H9 (cell line): ENCODE measurements around the gene SEMA3A. TPM values are rescaled to one million over a fixed set of nuclear protein-coding genes. Genes with fewer than 3 reads are reported as not detected.

Source experiments
- DNase-seq: peaks from one replicate; pipeline ENCODE4 v3.0.0-alpha.2; 2017
- H2AFZ ChIP-seq: one replicate; pipeline ENCODE4 v1.6.1; 2013; ENCODE audit warnings: mild to moderate bottlenecking, low read length, control low read depth, moderate library complexity
- H2AK5ac ChIP-seq: 2 replicates; pipeline ENCODE4 v1.6.1; 2013; ENCODE audit warnings: low read length, control low read depth, mixed read lengths; ENCODE audit not compliant: insufficient read length
- H2BK120ac ChIP-seq: one replicate; pipeline ENCODE4 v1.6.1; 2013; ENCODE audit warnings: low read depth, mild to moderate bottlenecking, low read length, control low read depth, inconsistent platforms; ENCODE audit not compliant: poor library complexity, severe bottlenecking
- H2BK12ac ChIP-seq: 2 replicates; pipeline ENCODE4 v1.6.1; 2013; ENCODE audit warnings: low read length, control low read depth, mixed read lengths, low read depth; ENCODE audit not compliant: insufficient read length
- H2BK15ac ChIP-seq: 2 replicates; pipeline ENCODE4 v1.6.1; 2013; ENCODE audit warnings: low read depth, low read length, control low read depth
- H2BK20ac ChIP-seq: one replicate; pipeline ENCODE4 v1.6.1; 2013; ENCODE audit warnings: low read depth, mild to moderate bottlenecking, low read length, control low read depth, inconsistent platforms; ENCODE audit not compliant: poor library complexity, severe bottlenecking
- H2BK5ac ChIP-seq: 2 replicates; pipeline ENCODE4 v1.6.1; 2013; ENCODE audit warnings: low read length, control low read depth, mixed read lengths; ENCODE audit not compliant: insufficient read length
- H3K14ac ChIP-seq: 2 replicates; pipeline ENCODE4 v1.6.1; 2013; ENCODE audit warnings: low read length, control low read depth; ENCODE audit not compliant: insufficient read depth
- H3K18ac ChIP-seq: 2 replicates; pipeline ENCODE4 v1.6.1; 2013; ENCODE audit warnings: low read depth, mild to moderate bottlenecking, mixed read lengths, low read length, control low read depth; ENCODE audit not compliant: insufficient read length
- H3K23ac ChIP-seq: 2 replicates; pipeline ENCODE4 v1.6.1; 2013; ENCODE audit warnings: low read length, control low read depth, mixed read lengths, low read depth; ENCODE audit not compliant: insufficient read length
- H3K23me2 ChIP-seq: 2 replicates; pipeline ENCODE4 v1.6.1; 2013; ENCODE audit warnings: low read depth, mild to moderate bottlenecking, mixed read lengths, low read length, control low read depth; ENCODE audit not compliant: insufficient read length, poor library complexity, severe bottlenecking
- H3K27ac ChIP-seq: 2 replicates; pipeline ENCODE4 v1.5.1; 2013; ENCODE audit warnings: low read length, control low read depth, mixed read lengths, low read depth; ENCODE audit not compliant: insufficient read length
- H3K27me3 ChIP-seq: 2 replicates; pipeline ENCODE4 v1.6.1; 2013; ENCODE audit warnings: low read length, control low read depth, inconsistent platforms; ENCODE audit not compliant: insufficient read depth
- H3K4ac ChIP-seq: 2 replicates; pipeline ENCODE4 v1.6.1; 2013; ENCODE audit warnings: low read depth, mild to moderate bottlenecking, control low read depth, inconsistent platforms, low read length, moderate library complexity
- H3K4me1 ChIP-seq: 2 replicates; pipeline ENCODE4 v1.6.1; 2013; ENCODE audit warnings: low read length, control low read depth, inconsistent platforms; ENCODE audit not compliant: insufficient read depth
- H3K4me2 ChIP-seq: 2 replicates; pipeline ENCODE4 v1.6.1; 2013; ENCODE audit warnings: low read length, control low read depth, mixed read lengths; ENCODE audit not compliant: insufficient read length, insufficient read depth
- H3K56ac ChIP-seq: 2 replicates; pipeline ENCODE4 v1.6.1; 2013; ENCODE audit warnings: low read depth, mild to moderate bottlenecking, mixed read lengths, low read length, control low read depth; ENCODE audit not compliant: insufficient read length
- H3K79me1 ChIP-seq: 2 replicates; pipeline ENCODE4 v1.6.1; 2013; ENCODE audit warnings: low read depth, mild to moderate bottlenecking, moderate library complexity, low read length, control low read depth, inconsistent platforms; ENCODE audit not compliant: insufficient read depth, poor library complexity, severe bottlenecking
- H3K79me2 ChIP-seq: 2 replicates; pipeline ENCODE4 v1.6.1; 2013; ENCODE audit warnings: low read length, control low read depth, inconsistent platforms; ENCODE audit not compliant: insufficient read depth
- H3K9ac ChIP-seq: 2 replicates; pipeline ENCODE4 v1.6.1; 2013; ENCODE audit warnings: low read length, control low read depth, mixed read lengths; ENCODE audit not compliant: insufficient read length; ENCODE audit errors: extremely low read depth
- H3K9me3 ChIP-seq: one replicate; pipeline ENCODE4 v1.6.1; 2013; ENCODE audit warnings: low read depth, low read length, inconsistent platforms; ENCODE audit not compliant: control insufficient read depth
- H3T11ph ChIP-seq: one replicate; pipeline ENCODE4 v1.6.1; 2013; ENCODE audit warnings: mild to moderate bottlenecking, low read length, control low read depth, inconsistent platforms
- H4K20me1 ChIP-seq: one replicate; pipeline ENCODE4 v1.6.1; 2013; ENCODE audit not compliant: control insufficient read depth, insufficient read length, insufficient read depth
- H4K5ac ChIP-seq: 2 replicates; pipeline ENCODE4 v1.6.1; 2013; ENCODE audit warnings: low read depth, mild to moderate bottlenecking, mixed read lengths, low read length, control low read depth; ENCODE audit not compliant: insufficient read length
- H4K8ac ChIP-seq: replicated peaks from 2 replicates; pipeline ENCODE4 v1.6.1; 2013; ENCODE audit warnings: low read length, control low read depth, mixed read lengths, low read depth; ENCODE audit not compliant: insufficient read length
- H4K91ac ChIP-seq: 2 replicates; pipeline ENCODE4 v1.6.1; 2013; ENCODE audit warnings: low read depth, mild to moderate bottlenecking, moderate library complexity, mixed read lengths, low read length, control low read depth; ENCODE audit not compliant: insufficient read length
- H3K27ac Mint-ChIP-seq, 3 experiments: 2 replicates in 2 of 3; 3 replicates in 1 of 3; pipeline ENCODE4 v1.8.0; 2020 to 2021; ENCODE audit warnings: mixed read lengths in 3 of 3, mild to moderate bottlenecking in 1 of 3, moderate library complexity in 1 of 3
- H3K27me3 Mint-ChIP-seq: 2 replicates; pipeline ENCODE4 v1.8.0; 2021; ENCODE audit warnings: low read depth, mild to moderate bottlenecking, moderate library complexity, mixed read lengths
- H3K36me3 Mint-ChIP-seq, 3 experiments: 2 replicates in 2 of 3; 3 replicates in 1 of 3; pipeline ENCODE4 v1.8.0; 2020 to 2021; ENCODE audit warnings: low read depth in 3 of 3, mixed read lengths in 3 of 3; ENCODE audit not compliant: insufficient read depth in 1 of 3
- H3K4me1 Mint-ChIP-seq, 2 experiments: 2 replicates each; pipeline ENCODE4 v1.8.0; 2020; ENCODE audit warnings: mixed read lengths in 2 of 2
- H3K4me3 Mint-ChIP-seq, 2 experiments: 2 replicates in 1 of 2; 3 replicates in 1 of 2; pipeline ENCODE4 v1.8.0; 2020 to 2021; ENCODE audit warnings: mild to moderate bottlenecking in 2 of 2, mixed read lengths in 2 of 2, moderate library complexity in 1 of 2
- H3K9me3 Mint-ChIP-seq, 2 experiments: 2 replicates in 1 of 2; 3 replicates in 1 of 2; pipeline ENCODE4 v1.8.0; 2020; ENCODE audit warnings: mild to moderate bottlenecking in 2 of 2, mixed read lengths in 2 of 2, moderate library complexity in 1 of 2
- CTCF ChIP-seq: fragments of 200-600 bp; sonication (generic); conservative IDR thresholded peaks from 3 replicates; pipeline ENCODE4 v1.8.0; 2021; ENCODE audit warnings: antibody characterized with exemption, mild to moderate bottlenecking
- total RNA-seq: library from RNA; stranded (reverse); gene quantifications from 2 replicates; pipeline ENCODE4 v1.2.1, GENCODE V29; 2021

SEMA3A gene
- total RNA-seq, 1 experiment from 2014 or later, result 60.0 TPM

GRCh38 chr7:84159435-84159834 is 35.2 kb downstream of the SEMA3A start:
- Histone ChIP-seq H3K9ac (no peak overlapping the region), H4K20me1 (no peaks in the 10 kb centered on the region), H3K27me3 (no peaks in the 10 kb centered on the region), H3K23ac (no peak overlapping the region), H3K79me2 (peaks cover 8% of the 10 kb centered on the region; the same call in 1 of the 2 replicates), H3K27ac (no peak overlapping the region), H3K4ac (no peak overlapping the region), H4K8ac (no peak overlapping the region), H2BK15ac (no peak overlapping the region), H3K18ac (no peak overlapping the region), H3T11ph (no peak overlapping the region), H3K79me1 (no peaks in the 10 kb centered on the region), H3K14ac (no peak overlapping the region), H2BK120ac (no peak overlapping the region), H3K4me1 (peaks cover 3% of the 10 kb centered on the region; the same call in 1 of the 2 replicates), H4K5ac (no peak overlapping the region), H3K23me2 (no peaks in the 10 kb centered on the region), H3K4me2 (no peak overlapping the region), H2BK12ac (no peak overlapping the region), H2BK20ac (no peak overlapping the region), H4K91ac (no peak overlapping the region), H2AFZ (no peak overlapping the region), H2BK5ac (no peak overlapping the region), H2AK5ac (no peak overlapping the region), H3K9me3 (no peaks in the 10 kb centered on the region), H3K56ac (no peak overlapping the region)
- Mint-ChIP-seq H3K27me3 (no peaks in the 10 kb centered on the region), H3K4me3 (no peak overlapping the region), H3K4me1 (peaks cover 27 to 33% of the 10 kb centered on the region in 2 experiments), H3K36me3 (no peaks in the 10 kb centered on the region; a peak in 1 of 7 replicates), H3K9me3 (no peaks in the 10 kb centered on the region), H3K27ac (peak overlapping the region in 1 of 3 experiments; percentile 63; a peak in 1 of 7 replicates)
- TF ChIP-seq CTCF, result no peak
- DNase-seq, result no peak
